ENCODE data around the gene CDYL. TPM values are rescaled to one million over a fixed set of nuclear protein-coding genes. Genes with fewer than 3 reads are reported as not detected.
A peak's percentile ranks its signal among the peaks of the same experiment; 100 is the strongest.

Gene CDYL
- polyA plus RNA-seq, 3 donors = 27.2 to 30.3 (median 27.4) TPM

GRCh38 chr6:4953440-4953839 lies 177.2 kb downstream of the CDYL start:
- DNase-seq (ENCODE audit: low read depth in 3 of 3, low spot score in 2 of 3) = no peak

DNA sequence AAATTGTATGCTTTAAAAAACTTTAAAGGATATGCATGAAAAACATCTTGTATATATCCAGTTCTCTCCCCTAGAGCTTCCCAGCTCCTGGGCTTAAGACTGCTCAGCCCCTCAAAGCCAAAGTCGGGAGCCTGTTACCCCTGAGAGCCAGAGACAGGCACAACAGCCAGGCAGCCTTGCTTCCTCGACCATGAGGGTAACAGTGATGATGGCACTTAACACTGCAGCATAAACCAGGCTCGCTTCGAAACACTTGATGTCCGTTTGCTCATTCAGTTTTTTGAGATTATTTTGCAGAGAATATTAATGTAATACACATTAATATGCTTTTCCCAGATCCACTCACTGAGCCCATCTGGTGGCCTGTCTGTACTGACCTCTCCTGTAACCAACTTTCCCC lies 180.4 kb downstream of the CDYL start:
- DNase-seq (ENCODE audit: low read depth in 3 of 3, low spot score in 2 of 3) = no peak

DNA sequence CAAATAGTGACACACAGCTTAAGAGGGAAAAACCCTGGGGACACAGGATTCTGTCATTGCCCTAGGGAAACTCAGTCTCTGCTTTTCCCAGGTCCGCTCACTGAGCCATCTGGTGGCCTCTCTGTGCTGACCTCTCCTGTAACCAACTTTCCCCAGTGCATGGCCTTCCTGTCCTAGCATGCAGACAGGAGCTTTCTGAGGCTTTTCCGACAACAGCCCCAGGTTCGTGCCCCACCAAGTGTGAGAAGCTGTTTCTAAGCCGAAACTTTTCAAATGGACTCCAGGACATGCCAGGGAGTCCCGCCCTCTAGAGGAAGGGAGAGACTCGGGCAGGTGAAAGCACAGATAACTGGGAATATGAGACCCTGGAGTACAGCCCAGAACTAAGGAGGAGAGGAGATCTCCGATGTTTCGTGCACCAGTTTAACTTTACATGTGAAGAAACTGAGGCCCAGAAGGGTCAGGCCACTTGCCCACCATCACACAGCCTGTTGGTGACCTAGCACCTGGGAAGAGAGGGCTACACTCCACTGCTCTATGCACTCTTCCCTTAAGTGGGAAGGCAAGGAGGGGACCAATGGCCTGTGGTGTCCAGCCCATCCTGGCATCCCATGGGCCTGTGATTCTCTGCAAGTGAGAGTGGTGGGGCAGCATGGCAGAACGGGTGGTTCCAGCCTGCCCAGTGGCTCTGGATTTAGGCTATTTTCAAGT lies 181.5 kb downstream of the CDYL start:
- no peak for DNase-seq (ENCODE audit: low read depth in 3 of 3, low spot score in 2 of 3)

- no peak for DNase-seq (ENCODE audit: low read depth in 3 of 3, low spot score in 2 of 3)
These were observed 182.4 kb downstream of the CDYL start for GRCh38 chr6:4958624-4959023.

- DNase-seq (ENCODE audit: low read depth in 3 of 3, low spot score in 2 of 3) = no peak
These were observed 185.3 kb downstream of the CDYL start for GRCh38 chr6:4961322-4962168.

DNA sequence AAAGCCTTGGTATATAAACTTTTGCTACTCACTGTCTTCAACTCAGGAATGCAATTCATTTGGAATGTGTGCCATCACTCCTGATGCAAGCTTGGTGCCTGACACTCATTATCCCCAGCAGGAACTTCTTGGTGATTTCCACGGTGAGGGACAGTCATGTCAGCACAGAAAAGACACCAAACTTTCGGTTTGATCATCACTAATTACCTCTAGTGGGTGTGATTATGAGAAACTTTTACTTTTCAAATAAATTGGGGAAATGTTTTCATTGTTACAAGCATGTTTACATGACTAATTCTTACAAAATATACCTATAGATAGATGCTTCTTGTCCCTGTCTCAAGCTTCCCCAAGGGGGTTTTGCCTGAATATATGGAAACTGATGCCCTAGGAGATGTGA lies 186.7 kb downstream of the CDYL start:
- DNase-seq (ENCODE audit: low read depth in 3 of 3, low spot score in 2 of 3) = no peak

- DNase-seq (ENCODE audit: low read depth in 3 of 3, low spot score in 2 of 3) = no peak
These were observed 188.7 kb downstream of the CDYL start for GRCh38 chr6:4964675-4965561.

DNA sequence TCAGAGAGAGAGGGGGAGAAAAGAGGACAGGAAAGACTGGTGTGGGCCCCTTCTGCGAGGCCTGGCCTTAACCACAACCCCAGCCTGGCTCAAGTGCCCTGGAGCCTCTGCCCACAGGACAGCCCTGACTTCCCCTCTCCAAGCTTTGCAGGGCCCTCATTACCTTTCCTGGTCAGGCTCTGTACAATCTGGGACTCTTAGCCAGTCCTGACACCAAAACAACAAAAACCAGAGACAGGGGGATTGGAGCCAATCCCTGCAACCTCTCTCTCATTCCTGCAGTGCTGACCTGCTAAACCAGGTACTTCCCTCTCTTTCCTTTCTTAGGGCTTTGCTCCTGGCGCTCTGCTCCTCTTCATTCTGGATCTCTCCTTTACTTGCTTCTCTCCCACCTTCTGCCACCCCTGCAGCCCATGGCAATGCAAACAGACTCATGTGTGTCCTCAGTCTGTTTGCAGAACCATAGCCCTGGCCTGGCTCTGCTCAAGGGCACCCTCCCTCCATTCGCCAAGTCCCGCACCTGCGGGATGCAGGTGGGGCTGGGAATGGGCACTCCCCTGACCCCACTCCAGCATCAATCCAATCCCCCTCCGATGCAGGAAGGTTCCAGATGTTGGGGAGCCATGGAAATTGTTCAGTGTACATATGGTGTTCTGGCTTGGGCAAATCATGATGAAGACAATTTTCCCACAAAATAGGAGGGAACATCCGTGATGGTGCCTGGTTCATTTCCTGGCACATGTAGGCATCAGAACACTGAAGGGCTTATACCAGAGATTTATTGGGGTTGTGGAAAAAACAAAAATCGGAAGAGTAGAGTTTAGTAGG lies 189.6 kb downstream of the CDYL start:
- no peak for DNase-seq (ENCODE audit: low read depth in 3 of 3, low spot score in 2 of 3)

- DNase-seq (ENCODE audit: low read depth in 3 of 3, low spot score in 2 of 3) = no peak
These were observed 191.3 kb downstream of the CDYL start for GRCh38 chr6:4967301-4968030.

DNA sequence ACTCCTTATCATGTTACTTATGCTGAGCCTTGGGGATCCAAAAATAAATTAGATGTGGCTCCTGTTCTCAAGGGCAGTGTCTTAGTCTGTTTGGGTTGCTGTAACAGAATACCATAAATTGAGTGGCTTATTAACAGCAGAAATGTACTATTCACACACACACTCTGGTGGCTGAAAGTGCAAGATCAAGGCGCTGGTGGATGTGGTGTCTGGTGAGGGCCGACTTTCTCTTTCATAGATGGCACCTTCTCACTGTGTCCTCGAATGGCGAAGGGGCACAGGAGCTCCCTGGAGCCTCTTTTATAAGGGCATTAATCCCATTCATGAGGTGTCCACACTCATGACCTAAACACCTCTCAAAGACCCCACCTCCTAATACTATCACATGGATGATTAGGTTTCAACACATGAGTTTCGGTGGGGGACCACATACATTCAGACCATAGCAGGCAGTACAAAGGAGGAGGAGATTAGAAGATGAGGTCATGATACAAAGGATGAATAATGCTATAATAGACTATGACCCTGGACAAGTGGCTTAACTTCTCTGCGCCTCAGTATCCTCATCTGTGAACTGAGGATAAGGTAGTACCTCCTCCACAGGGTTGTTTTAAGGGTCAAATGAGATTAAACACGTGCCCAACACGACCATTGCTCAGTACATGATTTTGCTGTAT lies 193.5 kb downstream of the CDYL start:
- no peak for DNase-seq (ENCODE audit: low read depth in 3 of 3, low spot score in 2 of 3)

GRCh38 chr6:4970739-4971395 lies 194.7 kb downstream of the CDYL start:
- DNase-seq (ENCODE audit: low read depth in 3 of 3, low spot score in 2 of 3) = no peak

- no peak for DNase-seq (ENCODE audit: low read depth in 3 of 3, low spot score in 2 of 3)
These were observed 195.6 kb downstream of the CDYL start for GRCh38 chr6:4971851-4972250.

DNA sequence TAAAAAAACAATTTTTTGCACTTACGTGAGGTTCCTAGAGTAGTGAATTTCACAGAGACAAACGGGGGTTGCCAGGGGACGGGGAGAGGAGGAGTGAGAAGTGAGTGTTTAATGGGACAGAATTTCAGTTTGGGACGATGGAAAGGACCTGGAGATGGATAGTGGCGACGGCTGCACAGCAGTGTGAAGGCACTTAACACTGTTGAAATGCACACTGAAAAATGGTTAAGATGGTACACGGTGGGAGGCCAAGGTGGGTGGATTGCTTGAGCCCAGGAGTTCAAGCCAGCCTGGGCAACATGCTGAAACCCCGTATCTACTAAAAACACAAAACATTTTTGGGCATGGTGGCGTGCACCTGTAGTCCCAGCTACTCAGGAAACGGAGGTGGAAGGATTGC lies 196.2 kb downstream of the CDYL start:
- no peak for DNase-seq (ENCODE audit: low read depth in 3 of 3, low spot score in 2 of 3)

DNA sequence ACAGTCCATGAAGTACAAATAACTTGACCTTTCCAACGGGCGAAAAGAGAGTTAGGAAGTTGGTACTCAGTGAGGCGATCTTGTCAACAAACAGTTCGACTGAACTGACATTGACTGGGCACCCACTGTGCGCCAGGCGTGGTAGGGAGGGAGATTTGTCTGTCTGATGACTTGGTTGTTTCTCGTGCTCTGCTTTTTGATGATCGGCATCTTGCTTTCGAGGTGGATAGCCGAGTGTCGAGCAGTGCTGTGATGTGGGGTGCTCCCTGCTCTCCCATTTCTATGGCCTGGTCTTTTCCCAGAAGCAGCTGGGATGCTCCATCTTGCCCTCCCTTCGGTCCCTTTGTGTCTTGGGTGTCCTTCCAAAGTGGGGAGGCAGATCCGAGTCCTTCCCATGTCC lies 197.2 kb downstream of the CDYL start:
- DNase-seq (ENCODE audit: low read depth in 3 of 3, low spot score in 2 of 3) = no peak

DNA sequence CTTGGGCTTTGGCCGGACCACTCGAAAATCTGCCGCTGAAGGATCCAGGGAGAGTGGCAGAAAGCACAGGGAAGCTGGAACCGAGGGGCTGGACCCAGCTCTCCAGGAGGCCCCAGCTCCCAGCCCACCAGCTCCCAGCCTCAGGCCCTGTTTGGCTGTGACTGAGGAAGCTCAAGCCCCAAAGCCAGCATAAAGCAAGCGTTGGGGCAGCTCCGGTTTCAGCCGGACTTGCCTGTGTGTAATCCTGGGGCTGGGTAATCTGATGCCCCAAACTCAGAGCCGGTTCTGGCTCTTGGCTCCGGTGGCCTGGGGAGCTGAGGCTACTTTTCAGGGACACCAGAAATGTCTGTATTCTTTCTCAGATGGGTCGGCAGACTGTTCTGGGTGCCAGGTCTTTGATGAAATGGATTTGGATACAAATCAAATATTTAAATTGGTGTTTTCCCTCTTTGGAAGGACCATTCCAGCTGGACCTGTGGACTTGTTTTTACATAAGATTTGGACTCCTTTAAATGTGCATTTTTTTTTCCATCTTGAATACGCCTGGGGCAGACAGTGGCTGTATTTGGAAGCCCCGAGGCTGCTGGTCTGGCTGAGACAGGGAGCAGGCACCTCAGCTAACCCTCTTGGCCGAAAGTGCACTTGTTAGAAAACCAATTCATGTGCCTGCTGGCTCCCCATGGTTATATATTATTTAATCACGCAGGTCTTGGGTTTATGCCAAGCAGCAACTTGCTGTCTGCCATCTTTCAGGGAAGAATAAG lies 198.0 kb downstream of the CDYL start:
- DNase-seq (ENCODE audit: low read depth in 3 of 3, low spot score in 2 of 3) = peak in 2 of 3 donors; percentile 39 to 40

DNA sequence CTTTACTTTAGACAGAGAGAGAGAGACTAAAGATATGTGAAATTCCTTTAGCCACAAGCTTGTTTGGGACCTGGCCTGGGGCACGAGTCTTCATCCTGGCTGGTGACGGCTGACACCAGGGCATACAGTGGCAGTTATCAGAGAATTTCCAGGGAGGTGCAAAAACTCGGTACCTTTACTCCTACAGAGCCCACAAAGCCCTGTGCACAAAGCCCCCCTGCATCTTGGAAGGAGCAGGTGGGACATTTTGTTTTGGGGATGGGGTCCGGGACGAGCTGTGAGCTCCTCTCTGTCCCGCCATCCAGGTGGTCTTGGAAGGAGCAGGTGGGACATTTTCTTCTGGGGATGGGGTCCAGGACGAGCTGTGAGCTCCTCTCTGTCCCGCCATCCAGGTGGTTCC lies 198.8 kb downstream of the CDYL start:
- DNase-seq (ENCODE audit: low read depth in 3 of 3, low spot score in 2 of 3) = no peak

- DNase-seq (ENCODE audit: low read depth in 3 of 3, low spot score in 2 of 3) = no peak
These were observed 199.3 kb downstream of the CDYL start for GRCh38 chr6:4975506-4975905.

GRCh38 chr6:4977468-4977867 lies 201.3 kb downstream of the CDYL start:
- DNase-seq (ENCODE audit: low read depth in 3 of 3, low spot score in 2 of 3) = no peak

Measured in right renal cortex interstitium (tissue), 3 donors.